Endothelial cell of umbilical vein (primary cell): Measurements from ENCODE around the gene TBX5. TPM values are rescaled to one million over a fixed set of nuclear protein-coding genes. Genes with fewer than 3 reads are reported as not detected.

Source experiments
- BruUV-seq: library from RNA; stranded (reverse); fragments of 400-500 nt; replicated peaks from 2 replicates; lab custom pipeline; 2021; lab: Mats Ljungman, UMichigan
- CTCF ChIA-PET: fragments of 300-600, 350-600 bp; sonication (Branson Sonifier 250); formaldehyde crosslinking; loops from one replicate; lab custom pipeline; 2021; ENCODE audit warnings: antibody characterized with exemption, inconsistent platforms; lab: Charles Lee
- POLR2A ChIA-PET: fragments of 300-600, 350-600 bp; sonication (Branson Sonifier 250); formaldehyde crosslinking; loops from one replicate; lab custom pipeline; 2021; ENCODE audit warnings: antibody characterized with exemption, inconsistent platforms; lab: Charles Lee
- DNase-seq: peaks from one replicate; pipeline ENCODE4 v3.0.0-alpha.2; 2011; ENCODE audit warnings: low read depth, low spot score
- FAIRE-seq: peaks from 2 replicates; lab custom pipeline; 2011; peaks lifted over from hg19 to GRCh38; lab: Jason Lieb, UNC
- H2AFZ ChIP-seq: 2 replicates; pipeline ENCODE4 v1.6.0; 2012; ENCODE audit warnings: low read depth, low read length, control low read depth, inconsistent platforms
- H3K27ac ChIP-seq: 2 replicates; pipeline ENCODE4 v1.5.1; 2011; ENCODE audit warnings: low read depth, mild to moderate bottlenecking, control low read depth, low read length, moderate library complexity; ENCODE audit not compliant: insufficient read depth
- H3K27me3 ChIP-seq, 2 experiments: 2 replicates each; pipeline versions ENCODE4 v1.6.0 to v1.6.1; 2011; ENCODE audit warnings: low read length in 2 of 2, mixed read lengths in 1 of 2; ENCODE audit not compliant: control insufficient read depth in 2 of 2, insufficient read depth in 2 of 2
- H3K36me3 ChIP-seq, 2 experiments: 2 replicates in 1 of 2; 3 replicates in 1 of 2; pipeline ENCODE4 v1.5.1; 2011; ENCODE audit warnings: low read length in 2 of 2, mild to moderate bottlenecking in 1 of 2, moderate library complexity in 1 of 2; ENCODE audit not compliant: control insufficient read depth in 2 of 2, insufficient read depth in 2 of 2; ENCODE audit errors: extremely low read depth in 1 of 2
- H3K4me1 ChIP-seq: 3 replicates; pipeline ENCODE4 v1.5.1; 2011; ENCODE audit warnings: mild to moderate bottlenecking, low read length; ENCODE audit not compliant: control insufficient read depth, insufficient read depth; ENCODE audit errors: extremely low read depth
- H3K4me2 ChIP-seq: 2 replicates; pipeline ENCODE4 v1.6.1; 2011; ENCODE audit warnings: low read length, control low read depth, mixed read lengths; ENCODE audit not compliant: insufficient read depth
- H3K4me3 ChIP-seq, 3 experiments: fragments of 200-600 bp in 1 of 3; sonication (generic), shearing (Covaris generic) in 1 of 3; replicated peaks in 1 of 3; 2 replicates each; pipeline ENCODE4 v1.5.1; 2011 to 2016; ENCODE audit warnings: control low read depth in 3 of 3, low read length in 3 of 3, mild to moderate bottlenecking in 2 of 3, inconsistent platforms in 1 of 3, low read depth in 1 of 3, moderate library complexity in 1 of 3; ENCODE audit not compliant: insufficient read depth in 1 of 3
- H3K79me2 ChIP-seq: 2 replicates; pipeline ENCODE4 v1.6.0; 2012; ENCODE audit warnings: low read length, inconsistent platforms; ENCODE audit not compliant: control insufficient read depth, insufficient read depth
- H3K9ac ChIP-seq: replicated peaks from 2 replicates; pipeline ENCODE3; 2011; ENCODE audit warnings: low read length, control low read depth; ENCODE audit not compliant: insufficient read depth; ENCODE audit errors: extremely low read depth
- H3K9me1 ChIP-seq: replicated peaks from 3 replicates; pipeline ENCODE4 v1.6.0; 2011; ENCODE audit warnings: mild to moderate bottlenecking, low read length; ENCODE audit not compliant: control insufficient read depth, insufficient read depth; ENCODE audit errors: extremely low read depth
- H3K9me3 ChIP-seq: replicated peaks from 2 replicates; pipeline ENCODE4 v1.5.1; 2012; ENCODE audit warnings: low read length, inconsistent platforms; ENCODE audit not compliant: control insufficient read depth, insufficient read depth
- H4K20me1 ChIP-seq: replicated peaks from 2 replicates; pipeline ENCODE3; 2011; ENCODE audit warnings: mild to moderate bottlenecking, low read length; ENCODE audit not compliant: control insufficient read depth, insufficient read depth; ENCODE audit errors: extremely low read depth
- EZH2 ChIP-seq: IDR thresholded peaks from 2 replicates; pipeline ENCODE4 v1.6.1; 2012; ENCODE audit warnings: borderline replicate concordance, low read depth, mild to moderate bottlenecking, moderate library complexity, low read length, inconsistent platforms; ENCODE audit not compliant: severe bottlenecking
- FOS ChIP-seq: IDR thresholded peaks from 2 replicates; pipeline ENCODE4 v1.6.1; 2011; ENCODE audit warnings: mild to moderate bottlenecking, low read length, moderate library complexity, borderline replicate concordance; ENCODE audit not compliant: insufficient read depth
- JUN ChIP-seq: IDR thresholded peaks from 2 replicates; pipeline ENCODE4 v1.6.1; 2011; ENCODE audit warnings: borderline replicate concordance, low read depth; ENCODE audit not compliant: insufficient read length, insufficient read depth
- MYC ChIP-seq: IDR thresholded peaks from one replicate; pipeline ENCODE4 v1.6.1; 2011; ENCODE audit warnings: mild to moderate bottlenecking, low read depth, low read length
- POLR2A ChIP-seq: IDR thresholded peaks from 2 replicates; pipeline ENCODE4 v1.6.1; 2012; ENCODE audit warnings: low read depth, mild to moderate bottlenecking, control low read depth, low read length
- POLR2AphosphoS5 ChIP-seq: IDR thresholded peaks from 2 replicates; pipeline ENCODE4 v1.6.1; 2012; ENCODE audit warnings: low read depth, mild to moderate bottlenecking, control low read depth, low read length, moderate library complexity; ENCODE audit not compliant: insufficient read depth
- dilution Hi-C: fragments of 300-500 bp; cut with MboI; formaldehyde crosslinking; loops from one replicate; pipeline ENCODE4 v1.15.0; 2019; ENCODE audit warnings: low sequenced_read_pairs; ENCODE audit not compliant: extremely low pct_ligation_motif_present
- intact Hi-C: fragments of 100-400 bp; cut with micrococcal nuclease; formaldehyde crosslinking; loops from one replicate; pipeline ENCODE4 v1.10.0; 2022
- polyA plus RNA-seq, 4 experiments: library from polyadenylated mRNA; depleted of rRNA in 3 of 4; stranded (reverse) in 3 of 4; unstranded in 1 of 4; fragments of >200 nt; gene quantifications; 2 replicates each; pipeline versions ENCODE4 v1.2.1 to v1.2.3, GENCODE V29; 2011 to 2012; ENCODE audit warnings: missing spikeins in 1 of 4
- total RNA-seq: library from RNA; stranded (reverse); gene quantifications from 2 replicates; pipeline ENCODE4 v1.2.3, GENCODE V29; 2021
- TF ChIP-seq, protein P1 (sequence below), 2 donors: IDR thresholded peaks; 1 replicate in 1 of 2; 2 replicates in 1 of 2; pipeline ENCODE4 v1.5.1; 2011; ENCODE audit warnings: low read length in 2 of 2, mild to moderate bottlenecking in 2 of 2, moderate library complexity in 2 of 2, control low read depth in 1 of 2, inconsistent platforms in 1 of 2, low read depth in 1 of 2; ENCODE audit not compliant: insufficient read depth in 1 of 2; ENCODE audit errors: extremely low read depth in 1 of 2
- TF ChIP-seq, protein P2 (sequence below): IDR thresholded peaks from 2 replicates; pipeline ENCODE4 v1.6.1; 2011; ENCODE audit not compliant: insufficient read depth, insufficient read length

TBX5 gene
- total and polyA plus RNA-seq, 2 donors (not counting 3 experiments of a cell fraction or from before 2014, with no cell fraction given), result not detected

DNA sequence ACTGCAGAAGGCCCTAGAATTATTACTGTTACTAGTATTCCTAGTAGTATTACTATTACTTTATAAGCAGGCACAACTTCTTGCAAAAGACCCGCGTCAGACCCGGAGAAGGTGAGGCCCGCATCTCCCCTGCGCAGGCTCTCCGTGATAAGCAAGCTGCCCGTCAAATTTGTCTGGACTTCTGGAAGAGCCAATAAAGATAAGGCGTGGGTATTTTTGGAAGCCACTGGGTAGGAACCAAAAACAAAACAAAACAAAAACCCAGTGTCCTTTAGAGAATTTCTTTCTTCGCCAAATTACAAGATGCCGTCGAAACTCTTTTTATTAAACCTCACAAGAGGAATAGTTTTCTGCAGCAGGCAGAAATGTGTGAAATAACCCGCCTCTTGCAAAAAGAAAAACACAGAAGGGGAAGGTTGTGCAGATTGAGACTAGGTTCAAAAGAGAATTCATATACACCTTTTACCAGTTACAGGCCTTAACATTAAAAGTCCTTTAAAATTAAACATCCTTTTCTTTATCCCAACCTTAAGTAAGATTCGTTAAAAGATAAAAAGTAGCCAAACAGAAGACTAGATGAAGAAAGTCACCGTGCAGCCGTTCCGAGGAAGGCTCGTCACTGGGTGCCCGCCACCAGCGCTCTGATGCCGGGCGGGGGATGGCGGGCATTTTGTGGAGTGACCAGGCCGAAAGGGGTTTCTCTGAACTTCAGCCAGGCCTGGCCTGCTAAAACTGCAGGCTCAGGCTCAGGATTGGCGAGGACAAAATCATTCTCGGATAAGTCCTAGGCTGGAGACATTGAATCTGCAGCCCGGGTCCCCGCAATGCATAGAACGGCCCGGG, 1.6 kb downstream of the TBX5 start:
- H4K20me1 ChIP-seq, result no peaks in the 10 kb centered on the region
- FAIRE-seq (no peak), DNase-seq (no peak)
- dilution Hi-C loops, result no loop called here
- no peak overlapping the region for H2AFZ ChIP-seq
- H3K4me1 ChIP-seq, result no peaks in the 10 kb centered on the region
- H3K4me2 ChIP-seq, result no peak overlapping the region
- no peak overlapping the region for H3K9ac ChIP-seq
- H3K36me3 ChIP-seq, result no peaks in the 10 kb centered on the region
- CTCF ChIA-PET, result no interaction called here
- intact Hi-C loops, result no loop called here
- no peaks in the 10 kb centered on the region for H3K9me3 ChIP-seq
- no peaks in the 10 kb centered on the region for H3K79me2 ChIP-seq
- no peak overlapping the region for H3K4me3 ChIP-seq
- H3K27ac ChIP-seq, result no peak overlapping the region
- no peak for TF ChIP-seq POLR2AphosphoS5
- TF ChIP-seq JUN, result no peak
- no peak for TF ChIP-seq FOS
- TF ChIP-seq POLR2A, result no peak
- TF ChIP-seq, protein P1, sequence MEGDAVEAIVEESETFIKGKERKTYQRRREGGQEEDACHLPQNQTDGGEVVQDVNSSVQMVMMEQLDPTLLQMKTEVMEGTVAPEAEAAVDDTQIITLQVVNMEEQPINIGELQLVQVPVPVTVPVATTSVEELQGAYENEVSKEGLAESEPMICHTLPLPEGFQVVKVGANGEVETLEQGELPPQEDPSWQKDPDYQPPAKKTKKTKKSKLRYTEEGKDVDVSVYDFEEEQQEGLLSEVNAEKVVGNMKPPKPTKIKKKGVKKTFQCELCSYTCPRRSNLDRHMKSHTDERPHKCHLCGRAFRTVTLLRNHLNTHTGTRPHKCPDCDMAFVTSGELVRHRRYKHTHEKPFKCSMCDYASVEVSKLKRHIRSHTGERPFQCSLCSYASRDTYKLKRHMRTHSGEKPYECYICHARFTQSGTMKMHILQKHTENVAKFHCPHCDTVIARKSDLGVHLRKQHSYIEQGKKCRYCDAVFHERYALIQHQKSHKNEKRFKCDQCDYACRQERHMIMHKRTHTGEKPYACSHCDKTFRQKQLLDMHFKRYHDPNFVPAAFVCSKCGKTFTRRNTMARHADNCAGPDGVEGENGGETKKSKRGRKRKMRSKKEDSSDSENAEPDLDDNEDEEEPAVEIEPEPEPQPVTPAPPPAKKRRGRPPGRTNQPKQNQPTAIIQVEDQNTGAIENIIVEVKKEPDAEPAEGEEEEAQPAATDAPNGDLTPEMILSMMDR (IDR thresholded peaks at IDR 0.05; ENCODE audit: extremely low read depth in 1 of 2, insufficient read depth in 1 of 2, low read depth in 1 of 2, low read length in 2 of 2), result no peak
- TF ChIP-seq, protein P2, sequence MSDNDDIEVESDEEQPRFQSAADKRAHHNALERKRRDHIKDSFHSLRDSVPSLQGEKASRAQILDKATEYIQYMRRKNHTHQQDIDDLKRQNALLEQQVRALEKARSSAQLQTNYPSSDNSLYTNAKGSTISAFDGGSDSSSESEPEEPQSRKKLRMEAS, result no peak
- no peak for TF ChIP-seq MYC
- peak; percentile 24 for TF ChIP-seq EZH2
- H3K9me1 ChIP-seq, result no peaks in the 10 kb centered on the region
- POLR2A ChIA-PET, result no interaction called here
- no TSS peak for BruUV-seq
- peaks cover 81 to 86% of the 10 kb centered on the region in 2 experiments for H3K27me3 ChIP-seq
